OCI-LY1 (cell line): ENCODE data around the gene C18orf63.

Experiments used
- H2AFZ ChIP-seq: fragments of 200-600 bp; sonication (generic), shearing (Covaris generic); 2 replicates; pipeline ENCODE4 v1.6.0; 2014; ENCODE audit warnings: antibody characterized with exemption, mild to moderate bottlenecking, low read length
- H3F3A ChIP-seq: fragments of 200-600 bp; sonication (generic), shearing (Covaris generic); 2 replicates; pipeline ENCODE4 v1.6.0; 2014; ENCODE audit warnings: mild to moderate bottlenecking, antibody characterized with exemption, low read length, moderate library complexity; ENCODE audit not compliant: insufficient read depth
- H3K27ac ChIP-seq: fragments of 200-600 bp; sonication (generic); 2 replicates; pipeline ENCODE4 v1.5.1; 2014; ENCODE audit warnings: low read length, mixed run types, mild to moderate bottlenecking, low read depth; ENCODE audit not compliant: poor library complexity, severe bottlenecking
- H3K27me3 ChIP-seq: fragments of 200-600 bp; sonication (generic); 2 replicates; pipeline ENCODE4 v1.6.0; 2014; ENCODE audit warnings: antibody characterized with exemption, mild to moderate bottlenecking, low read length, moderate library complexity; ENCODE audit not compliant: insufficient read depth
- H3K36me3 ChIP-seq: fragments of 200-600 bp; sonication (generic); 2 replicates; pipeline ENCODE4 v1.6.1; 2014; ENCODE audit warnings: mild to moderate bottlenecking, antibody characterized with exemption, low read length, moderate library complexity, mixed read lengths; ENCODE audit not compliant: insufficient read depth
- H3K4me1 ChIP-seq: fragments of 200-600 bp; sonication (generic); 2 replicates; pipeline ENCODE4 v1.5.1; 2014; ENCODE audit warnings: mild to moderate bottlenecking, low read length, moderate library complexity; ENCODE audit not compliant: insufficient read depth, severe bottlenecking
- H3K4me2 ChIP-seq: fragments of 200-600 bp; sonication (generic), shearing (Covaris generic); 2 replicates; pipeline ENCODE4 v1.6.1; 2014; ENCODE audit warnings: low read length
- H3K4me3 ChIP-seq: fragments of 200-600 bp; sonication (generic); 2 replicates; pipeline ENCODE4 v1.5.1; 2014; ENCODE audit warnings: low read length, low read depth, mild to moderate bottlenecking, mixed read lengths; ENCODE audit not compliant: poor library complexity, severe bottlenecking
- H3K79me2 ChIP-seq: fragments of 200-600 bp; shearing (Covaris generic); 2 replicates; pipeline ENCODE4 v1.6.1; 2016; ENCODE audit warnings: mixed run types, low read length, mixed read lengths; ENCODE audit not compliant: insufficient read depth
- H3K9ac ChIP-seq: fragments of 200-600 bp; sonication (generic), shearing (Covaris generic); 2 replicates; pipeline ENCODE4 v1.6.1; 2014; ENCODE audit warnings: mild to moderate bottlenecking, low read length, mixed read lengths
- H3K9me2 ChIP-seq: fragments of 200-600 bp; sonication (generic), shearing (Covaris generic); 2 replicates; pipeline ENCODE4 v1.6.1; 2014; ENCODE audit warnings: low read depth, mild to moderate bottlenecking, low read length, mixed read lengths
- H3K9me3 ChIP-seq: fragments of 200-600 bp; shearing (Covaris generic); 2 replicates; pipeline ENCODE4 v1.6.1; 2014; ENCODE audit warnings: low read length, mixed read lengths
- H4K20me1 ChIP-seq: fragments of 200-600 bp; sonication (generic), shearing (Covaris generic); 2 replicates; pipeline ENCODE4 v1.6.0; 2016; ENCODE audit warnings: mild to moderate bottlenecking, low read length; ENCODE audit not compliant: insufficient read depth
- CTCF ChIP-seq: fragments of 200-600 bp; sonication (generic), shearing (Covaris generic); IDR thresholded peaks from 2 replicates; pipeline ENCODE4 v1.5.1; 2017; ENCODE audit warnings: mild to moderate bottlenecking, antibody characterized with exemption, low read length, moderate library complexity, mixed read lengths
- EZH2 ChIP-seq: fragments of 200-600 bp; sonication (generic), shearing (Covaris generic); IDR thresholded peaks from 2 replicates; pipeline ENCODE4 v1.8.0; 2017; ENCODE audit warnings: borderline replicate concordance, mixed run types, mild to moderate bottlenecking, antibody characterized with exemption, low read length, moderate library complexity, mixed read lengths

C18orf63 gene

GRCh38 chr18:74396171-74397169 is 80.8 kb downstream of the C18orf63 start:
- no peaks in the 10 kb centered on the region for H3K9me2 ChIP-seq
- no peak overlapping the region for H2AFZ ChIP-seq
- no peaks in the 10 kb centered on the region for H3K36me3 ChIP-seq
- H3K27ac ChIP-seq = no peak overlapping the region
- H3K4me3 ChIP-seq = no peak overlapping the region
- no peaks in the 10 kb centered on the region for H4K20me1 ChIP-seq
- H3K27me3 ChIP-seq = no peaks in the 10 kb centered on the region
- H3K9me3 ChIP-seq = no peaks in the 10 kb centered on the region
- no peak overlapping the region for H3K9ac ChIP-seq
- TF ChIP-seq EZH2 = no peak
- TF ChIP-seq CTCF = no peak
- no peaks in the 10 kb centered on the region for H3K79me2 ChIP-seq
- H3K4me1 ChIP-seq = no peaks in the 10 kb centered on the region
- H3F3A ChIP-seq = no peaks in the 10 kb centered on the region
- no peak overlapping the region for H3K4me2 ChIP-seq

- TF ChIP-seq EZH2 = no peak
- TF ChIP-seq CTCF = no peak
- Histone ChIP-seq H2AFZ (no peak overlapping the region), H4K20me1 (no peaks in the 10 kb centered on the region), H3K9me3 (no peaks in the 10 kb centered on the region), H3K4me3 (no peak overlapping the region), H3F3A (no peaks in the 10 kb centered on the region), H3K4me2 (no peak overlapping the region), H3K27me3 (no peaks in the 10 kb centered on the region), H3K9ac (no peak overlapping the region), H3K27ac (no peak overlapping the region), H3K9me2 (no peaks in the 10 kb centered on the region), H3K36me3 (no peaks in the 10 kb centered on the region), H3K4me1 (no peaks in the 10 kb centered on the region), H3K79me2 (no peaks in the 10 kb centered on the region)
Observed at GRCh38 chr18:74397572-74397971, 81.9 kb downstream of the C18orf63 start.

- Histone ChIP-seq H3K9me2 (no peaks in the 10 kb centered on the region), H3K4me1 (no peaks in the 10 kb centered on the region)
Observed at GRCh38 chr18:74399091-74399887, 83.7 kb downstream of the C18orf63 start.

More at GRCh38 chr18:74399091-74399887, 83.7 kb downstream of the C18orf63 start:
- Histone ChIP-seq H2AFZ (no peak overlapping the region), H4K20me1 (no peaks in the 10 kb centered on the region), H3K27me3 (no peaks in the 10 kb centered on the region), H3K4me3 (no peak overlapping the region), H3K27ac (no peak overlapping the region), H3K36me3 (no peaks in the 10 kb centered on the region), H3K79me2 (no peaks in the 10 kb centered on the region), H3F3A (no peaks in the 10 kb centered on the region), H3K4me2 (no peak overlapping the region), H3K9me3 (no peaks in the 10 kb centered on the region), H3K9ac (no peak overlapping the region)
- TF ChIP-seq EZH2 (no peak), CTCF (no peak)
